PFSK-1 (cell line): Measurements from ENCODE around the gene DCC.

Experiments used
- POLR2AphosphoS5 ChIP-seq: IDR thresholded peaks from 2 replicates; pipeline ENCODE4 v1.6.1; 2012; ENCODE audit warnings: low read depth, mild to moderate bottlenecking, control low read depth, low read length, moderate library complexity
- SIN3A ChIP-seq: IDR thresholded peaks from 2 replicates; pipeline ENCODE4 v1.6.1; 2012; ENCODE audit warnings: mild to moderate bottlenecking, low read length, moderate library complexity, borderline replicate concordance; ENCODE audit not compliant: insufficient read depth
- TAF1 ChIP-seq: IDR thresholded peaks from 2 replicates; pipeline ENCODE4 v1.6.1; 2012; ENCODE audit warnings: low read length, control low read depth, borderline replicate concordance; ENCODE audit not compliant: insufficient read depth

DNA sequence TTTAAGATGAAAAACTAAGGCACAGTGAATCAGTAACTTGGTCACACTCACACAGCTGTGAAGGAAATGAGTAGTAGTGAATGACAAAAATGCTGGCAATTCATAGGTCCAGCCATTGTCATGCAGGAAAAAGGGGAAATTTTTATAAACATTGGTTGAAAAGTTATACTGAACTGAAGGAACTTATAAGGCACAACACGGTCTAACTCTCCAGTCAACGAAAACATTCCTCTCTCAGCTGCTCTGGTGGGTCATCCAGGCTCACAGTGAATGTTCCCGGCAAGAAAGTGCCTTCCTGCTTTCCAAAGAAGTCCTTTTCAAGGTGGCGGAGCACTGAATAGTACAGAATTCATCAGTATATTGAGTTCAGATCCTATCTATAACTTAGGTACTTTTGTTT lies 476.1 kb downstream of the DCC start:
- TF ChIP-seq TAF1 (no peak), SIN3A (no peak), POLR2AphosphoS5 (no peak)
